Measurements from ENCODE around the gene NDST4.

The NDST4 gene

DNA sequence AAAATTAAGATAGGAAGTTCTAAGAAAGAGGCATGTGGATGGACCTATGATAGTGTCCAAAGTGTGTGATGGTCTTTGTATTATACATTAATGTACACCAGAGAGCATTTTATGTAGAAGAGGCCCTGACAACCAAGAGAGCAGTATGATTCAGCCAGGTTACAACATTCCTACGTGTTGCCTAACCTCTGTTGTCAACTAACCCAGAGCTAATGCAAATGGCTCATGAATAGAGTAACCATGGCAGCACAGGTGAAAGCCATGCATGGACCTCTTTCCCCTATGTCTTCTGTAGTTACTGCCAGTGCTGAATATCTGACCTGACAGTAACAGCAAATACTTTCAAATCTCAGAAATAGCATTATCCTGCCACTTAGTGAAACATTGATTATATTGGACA, 255.6 kb downstream of the NDST4 start:
- no peak for DNase-seq
- in situ Hi-C loops (cut with HindIII; ENCODE audit: low pct_ligation_motif_present, low pct_unique_long_range_greater_than_20kb, low sequenced_read_pairs) = no loop called here

DNA sequence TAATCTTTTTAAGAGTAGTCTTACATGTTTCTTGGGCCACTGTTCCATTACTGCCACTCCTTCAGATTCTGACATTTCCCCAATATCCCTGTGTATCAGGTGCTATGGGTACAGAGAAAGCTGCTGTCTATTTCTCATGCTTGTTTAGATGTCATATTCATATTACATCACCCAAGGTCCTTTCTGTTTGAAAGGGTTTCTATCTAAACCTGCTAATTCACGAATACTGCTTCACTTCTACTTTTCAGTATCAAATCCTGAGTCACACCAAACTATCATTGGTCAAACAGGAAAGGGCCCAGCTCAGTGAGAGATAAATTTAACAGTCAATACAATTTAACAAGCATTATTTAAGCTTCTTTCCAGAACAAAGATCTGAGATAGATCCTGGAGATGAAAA, 273.4 kb downstream of the NDST4 start:
- DNase-seq = no peak
- in situ Hi-C loops (cut with HindIII; ENCODE audit: low pct_ligation_motif_present, low pct_unique_long_range_greater_than_20kb, low sequenced_read_pairs) = no loop called here

DNA sequence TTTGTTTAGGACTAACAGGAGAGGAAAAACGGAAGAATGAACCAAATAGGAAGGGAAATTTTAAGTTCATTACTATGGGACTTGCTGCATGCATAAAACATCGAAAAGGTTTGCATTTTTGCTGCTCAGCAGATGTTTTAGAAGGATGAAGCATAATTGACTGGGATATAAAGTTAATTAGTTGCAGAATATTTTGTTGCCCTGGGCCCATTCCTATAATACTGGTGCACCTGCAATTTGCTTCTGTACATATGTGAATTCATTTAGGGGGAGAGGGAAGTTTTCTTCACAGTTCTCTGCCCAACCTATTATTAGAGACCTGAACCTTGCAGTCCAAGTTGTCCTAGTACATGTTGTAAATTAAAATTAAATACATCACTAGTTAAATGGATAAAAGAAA, 282.8 kb downstream of the NDST4 start:
- DNase-seq = no peak
- in situ Hi-C loops (cut with HindIII; ENCODE audit: low pct_ligation_motif_present, low pct_unique_long_range_greater_than_20kb, low sequenced_read_pairs) = no loop called here

DNA sequence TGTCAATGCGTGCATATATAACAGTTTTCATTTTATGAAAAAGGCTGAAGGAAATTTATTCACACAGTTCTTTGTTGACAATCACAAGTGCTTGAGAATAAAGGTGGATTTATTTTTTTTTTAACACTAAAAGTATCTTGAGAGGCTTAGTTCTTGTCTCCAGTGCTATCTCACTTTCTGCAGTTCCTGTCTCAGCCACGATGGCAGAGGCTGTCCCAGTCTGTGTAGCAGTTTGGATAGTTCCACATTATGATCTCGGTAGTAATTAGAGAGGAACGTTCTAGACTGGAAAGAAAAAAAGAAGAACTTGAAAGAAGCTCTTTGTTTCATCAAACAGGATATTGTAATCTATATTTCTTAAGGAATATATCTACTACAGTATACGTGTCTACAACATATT, 285.8 kb downstream of the NDST4 start:
- DNase-seq = no peak

DNA sequence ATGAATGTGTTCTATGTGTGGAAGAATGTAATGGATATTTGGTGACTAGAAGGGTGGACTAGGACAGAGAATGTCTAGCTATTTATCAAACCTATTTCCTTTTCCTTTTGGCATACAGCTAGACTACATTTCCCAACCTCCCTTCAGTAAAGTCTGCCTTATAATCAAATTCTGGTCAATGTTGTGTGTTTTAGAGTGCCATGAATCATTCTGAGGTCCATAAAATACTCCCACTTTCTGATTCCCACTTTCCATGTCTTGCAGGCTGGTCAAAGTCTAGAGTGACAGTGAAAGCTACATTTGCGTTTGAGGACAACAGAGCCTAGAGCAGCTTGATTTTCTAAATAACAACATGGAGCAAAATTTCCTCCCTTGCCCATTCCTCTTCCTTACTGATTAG, 297.7 kb downstream of the NDST4 start:
- DNase-seq = no peak
- in situ Hi-C loops (cut with HindIII; ENCODE audit: low pct_ligation_motif_present, low pct_unique_long_range_greater_than_20kb, low sequenced_read_pairs) = no loop called here

More for the DNA sequence above, 285.8 kb downstream of the NDST4 start:
- in situ Hi-C loops (cut with HindIII; ENCODE audit: low pct_ligation_motif_present, low pct_unique_long_range_greater_than_20kb, low sequenced_read_pairs) = no loop called here

DNA sequence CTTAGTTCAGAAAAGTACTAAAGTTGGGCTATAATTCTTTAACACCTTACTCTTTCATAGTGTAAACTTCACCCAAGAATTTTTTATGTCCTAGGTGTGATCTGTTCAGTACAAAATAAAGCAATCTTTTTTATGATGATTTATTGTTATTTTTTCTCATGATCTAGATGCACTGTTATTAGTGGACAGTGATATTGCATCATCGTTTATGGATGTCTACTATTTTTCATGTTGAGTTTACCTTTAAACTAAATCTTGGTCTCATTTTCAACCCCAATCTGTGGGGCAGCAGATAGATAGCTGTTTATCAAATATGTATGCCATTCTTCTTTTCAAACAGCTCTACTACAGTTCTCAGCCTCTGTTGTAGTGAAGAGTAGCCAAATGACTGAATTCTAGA, 299.5 kb downstream of the NDST4 start:
- in situ Hi-C loops (cut with HindIII; ENCODE audit: low pct_ligation_motif_present, low pct_unique_long_range_greater_than_20kb, low sequenced_read_pairs) = no loop called here
- DNase-seq = no peak

- no peak for DNase-seq
- in situ Hi-C loops (cut with HindIII; ENCODE audit: low pct_ligation_motif_present, low pct_unique_long_range_greater_than_20kb, low sequenced_read_pairs) = no loop called here
Observed at GRCh38 chr4:114811564-114812301, 301.7 kb downstream of the NDST4 start.

GRCh38 chr4:114807759-114808404, 305.5 kb downstream of the NDST4 start:
- in situ Hi-C loops (cut with HindIII; ENCODE audit: low pct_ligation_motif_present, low pct_unique_long_range_greater_than_20kb, low sequenced_read_pairs) = no loop called here
- DNase-seq = peak; percentile 44

GRCh38 chr4:114807357-114807756, 306.1 kb downstream of the NDST4 start:
- DNase-seq = no peak
- in situ Hi-C loops (cut with HindIII; ENCODE audit: low pct_ligation_motif_present, low pct_unique_long_range_greater_than_20kb, low sequenced_read_pairs) = no loop called here

DNA sequence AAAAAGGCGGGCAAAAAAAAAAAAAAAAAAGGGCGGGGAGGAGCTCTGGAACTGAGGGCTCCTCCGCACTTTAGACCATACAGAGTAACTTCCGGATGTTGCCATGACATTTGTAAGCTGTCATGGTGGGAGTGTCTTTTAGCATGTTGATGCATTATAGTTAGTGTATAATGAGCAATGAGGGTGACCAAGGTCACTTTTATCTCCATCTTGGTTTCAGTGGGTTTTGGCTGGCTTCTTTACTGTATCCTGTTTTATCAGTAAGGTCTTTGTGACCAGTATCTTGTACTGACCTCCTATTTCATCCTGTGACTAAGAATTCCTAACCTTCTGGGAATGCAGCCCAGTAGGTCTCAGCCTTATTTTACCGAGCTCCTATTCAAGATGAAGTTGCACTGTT, 321.4 kb downstream of the NDST4 start:
- DNase-seq = no peak
- in situ Hi-C loops (cut with HindIII; ENCODE audit: low pct_ligation_motif_present, low pct_unique_long_range_greater_than_20kb, low sequenced_read_pairs) = no loop called here

- in situ Hi-C loops (cut with HindIII; ENCODE audit: low pct_ligation_motif_present, low pct_unique_long_range_greater_than_20kb, low sequenced_read_pairs) = no loop called here
- DNase-seq = no peak
Observed at GRCh38 chr4:114785570-114785969, 327.9 kb downstream of the NDST4 start.

DNA sequence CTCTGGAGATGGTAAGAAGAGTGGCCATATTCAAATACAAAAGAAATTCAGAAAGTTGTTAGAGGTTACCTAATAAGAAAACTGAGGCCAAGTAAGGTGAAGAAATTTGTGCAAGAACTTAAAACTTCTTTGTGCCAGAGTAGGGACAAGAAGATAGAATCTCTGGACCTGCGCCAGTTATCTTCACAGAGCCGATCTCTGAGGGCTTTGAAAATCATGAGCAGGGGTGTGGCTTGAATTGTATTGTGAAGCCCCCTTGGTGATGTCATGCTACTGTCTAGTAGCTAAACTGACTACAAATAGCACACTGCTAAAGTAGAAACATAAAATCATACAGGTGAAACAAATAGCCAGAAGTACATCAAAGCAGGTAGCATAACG, 330.2 kb downstream of the NDST4 start:
- in situ Hi-C loops (cut with HindIII; ENCODE audit: low pct_ligation_motif_present, low pct_unique_long_range_greater_than_20kb, low sequenced_read_pairs) = no loop called here
- no peak for DNase-seq

DNA sequence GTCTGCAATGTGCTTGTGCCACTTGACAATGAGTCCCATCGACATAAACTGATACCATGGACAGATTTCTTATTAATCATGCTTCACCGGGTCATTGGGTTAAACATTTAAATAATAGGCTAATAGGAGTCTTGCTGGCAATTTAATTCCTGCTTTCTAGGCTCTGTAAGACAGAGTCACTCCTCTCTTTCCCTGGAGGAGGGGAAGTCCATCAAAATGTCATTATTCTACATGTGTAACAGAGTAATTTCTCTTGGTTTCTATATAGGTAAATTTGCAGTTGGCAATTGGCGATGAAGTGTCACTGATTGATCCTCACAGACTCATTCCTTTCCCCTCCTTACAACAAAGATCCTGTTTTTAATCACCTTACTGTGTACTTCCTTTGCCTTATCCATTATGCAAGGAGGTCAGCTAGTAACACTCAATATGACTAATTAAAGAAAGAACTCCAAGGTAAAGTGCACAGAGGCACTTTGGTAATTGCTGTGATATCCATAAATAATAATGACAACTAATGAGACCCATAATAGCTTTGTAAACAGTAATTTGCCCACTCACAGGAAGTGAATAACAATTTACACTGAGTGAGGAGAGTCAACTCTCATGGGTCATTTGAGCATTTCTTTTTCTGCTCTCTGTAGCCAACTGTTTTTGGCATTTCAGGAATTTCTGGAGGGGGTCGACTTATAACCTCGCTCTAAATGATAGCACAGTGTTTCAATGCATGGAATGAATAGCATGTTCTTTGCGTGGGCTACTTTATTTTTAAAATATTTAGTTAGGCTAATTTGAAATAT, 330.8 kb downstream of the NDST4 start:
- in situ Hi-C loops (cut with HindIII; ENCODE audit: low pct_ligation_motif_present, low pct_unique_long_range_greater_than_20kb, low sequenced_read_pairs) = no loop called here
- DNase-seq = no peak

- peak; percentile 24 for DNase-seq
- in situ Hi-C loops (cut with HindIII; ENCODE audit: low pct_ligation_motif_present, low pct_unique_long_range_greater_than_20kb, low sequenced_read_pairs) = no loop called here
Observed at GRCh38 chr4:114780205-114780604, 333.2 kb downstream of the NDST4 start.
